OCI-LY1 (cell line): ENCODE results near the gene MAGEC2.

Experiments
- H2AFZ ChIP-seq: fragments of 200-600 bp; sonication (generic), shearing (Covaris generic); 2 replicates; pipeline ENCODE4 v1.6.0; 2014; ENCODE audit warnings: antibody characterized with exemption, mild to moderate bottlenecking, low read length
- H3F3A ChIP-seq: fragments of 200-600 bp; sonication (generic), shearing (Covaris generic); 2 replicates; pipeline ENCODE4 v1.6.0; 2014; ENCODE audit warnings: mild to moderate bottlenecking, antibody characterized with exemption, low read length, moderate library complexity; ENCODE audit not compliant: insufficient read depth
- H3K27ac ChIP-seq: fragments of 200-600 bp; sonication (generic); 2 replicates; pipeline ENCODE4 v1.5.1; 2014; ENCODE audit warnings: low read length, mixed run types, mild to moderate bottlenecking, low read depth; ENCODE audit not compliant: poor library complexity, severe bottlenecking
- H3K27me3 ChIP-seq: fragments of 200-600 bp; sonication (generic); 2 replicates; pipeline ENCODE4 v1.6.0; 2014; ENCODE audit warnings: antibody characterized with exemption, mild to moderate bottlenecking, low read length, moderate library complexity; ENCODE audit not compliant: insufficient read depth
- H3K36me3 ChIP-seq: fragments of 200-600 bp; sonication (generic); 2 replicates; pipeline ENCODE4 v1.6.1; 2014; ENCODE audit warnings: mild to moderate bottlenecking, antibody characterized with exemption, low read length, moderate library complexity, mixed read lengths; ENCODE audit not compliant: insufficient read depth
- H3K4me1 ChIP-seq: fragments of 200-600 bp; sonication (generic); 2 replicates; pipeline ENCODE4 v1.5.1; 2014; ENCODE audit warnings: mild to moderate bottlenecking, low read length, moderate library complexity; ENCODE audit not compliant: insufficient read depth, severe bottlenecking
- H3K4me2 ChIP-seq: fragments of 200-600 bp; sonication (generic), shearing (Covaris generic); 2 replicates; pipeline ENCODE4 v1.6.1; 2014; ENCODE audit warnings: low read length
- H3K4me3 ChIP-seq: fragments of 200-600 bp; sonication (generic); 2 replicates; pipeline ENCODE4 v1.5.1; 2014; ENCODE audit warnings: low read length, low read depth, mild to moderate bottlenecking, mixed read lengths; ENCODE audit not compliant: poor library complexity, severe bottlenecking
- H3K79me2 ChIP-seq: fragments of 200-600 bp; shearing (Covaris generic); 2 replicates; pipeline ENCODE4 v1.6.1; 2016; ENCODE audit warnings: mixed run types, low read length, mixed read lengths; ENCODE audit not compliant: insufficient read depth
- H3K9ac ChIP-seq: fragments of 200-600 bp; sonication (generic), shearing (Covaris generic); 2 replicates; pipeline ENCODE4 v1.6.1; 2014; ENCODE audit warnings: mild to moderate bottlenecking, low read length, mixed read lengths
- H3K9me2 ChIP-seq: fragments of 200-600 bp; sonication (generic), shearing (Covaris generic); 2 replicates; pipeline ENCODE4 v1.6.1; 2014; ENCODE audit warnings: low read depth, mild to moderate bottlenecking, low read length, mixed read lengths
- H3K9me3 ChIP-seq: fragments of 200-600 bp; shearing (Covaris generic); 2 replicates; pipeline ENCODE4 v1.6.1; 2014; ENCODE audit warnings: low read length, mixed read lengths
- H4K20me1 ChIP-seq: fragments of 200-600 bp; sonication (generic), shearing (Covaris generic); 2 replicates; pipeline ENCODE4 v1.6.0; 2016; ENCODE audit warnings: mild to moderate bottlenecking, low read length; ENCODE audit not compliant: insufficient read depth
- EZH2 ChIP-seq: fragments of 200-600 bp; sonication (generic), shearing (Covaris generic); IDR thresholded peaks from 2 replicates; pipeline ENCODE4 v1.8.0; 2017; ENCODE audit warnings: borderline replicate concordance, mixed run types, mild to moderate bottlenecking, antibody characterized with exemption, low read length, moderate library complexity, mixed read lengths
- TF ChIP-seq, protein P1 (sequence below): fragments of 200-600 bp; sonication (generic), shearing (Covaris generic); IDR thresholded peaks from 2 replicates; pipeline ENCODE4 v1.5.1; 2017; ENCODE audit warnings: mild to moderate bottlenecking, antibody characterized with exemption, low read length, moderate library complexity, mixed read lengths

Gene MAGEC2

DNA sequence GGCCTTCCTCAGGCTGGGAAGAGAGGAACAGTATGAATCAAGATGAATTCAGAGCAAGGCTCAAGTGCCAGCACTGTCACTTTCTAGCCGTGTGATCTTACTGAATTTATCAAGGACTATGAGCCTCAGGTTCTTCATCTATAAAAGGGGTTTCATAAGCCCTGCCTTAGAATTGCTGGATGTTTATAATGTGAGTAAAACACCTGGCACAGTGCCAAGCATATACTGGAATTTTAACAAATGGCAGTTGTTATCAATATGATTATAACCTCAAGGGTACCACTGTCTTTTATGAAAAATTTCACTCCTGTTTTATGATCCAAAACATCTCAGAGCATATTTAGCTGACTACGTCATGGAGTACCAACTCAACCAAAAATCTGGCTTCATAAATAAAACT, 4.0 kb downstream of the MAGEC2 start:
- Histone ChIP-seq H3K27ac (no peak overlapping the region), H3K9ac (no peak overlapping the region), H3K9me2 (no peaks in the 10 kb centered on the region), H2AFZ (no peak overlapping the region), H3F3A (no peaks in the 10 kb centered on the region), H4K20me1 (no peaks in the 10 kb centered on the region), H3K4me2 (no peak overlapping the region), H3K36me3 (no peaks in the 10 kb centered on the region), H3K9me3 (no peaks in the 10 kb centered on the region), H3K79me2 (no peaks in the 10 kb centered on the region), H3K27me3 (no peaks in the 10 kb centered on the region), H3K4me1 (no peaks in the 10 kb centered on the region), H3K4me3 (no peak overlapping the region)
- TF ChIP-seq, protein P1, sequence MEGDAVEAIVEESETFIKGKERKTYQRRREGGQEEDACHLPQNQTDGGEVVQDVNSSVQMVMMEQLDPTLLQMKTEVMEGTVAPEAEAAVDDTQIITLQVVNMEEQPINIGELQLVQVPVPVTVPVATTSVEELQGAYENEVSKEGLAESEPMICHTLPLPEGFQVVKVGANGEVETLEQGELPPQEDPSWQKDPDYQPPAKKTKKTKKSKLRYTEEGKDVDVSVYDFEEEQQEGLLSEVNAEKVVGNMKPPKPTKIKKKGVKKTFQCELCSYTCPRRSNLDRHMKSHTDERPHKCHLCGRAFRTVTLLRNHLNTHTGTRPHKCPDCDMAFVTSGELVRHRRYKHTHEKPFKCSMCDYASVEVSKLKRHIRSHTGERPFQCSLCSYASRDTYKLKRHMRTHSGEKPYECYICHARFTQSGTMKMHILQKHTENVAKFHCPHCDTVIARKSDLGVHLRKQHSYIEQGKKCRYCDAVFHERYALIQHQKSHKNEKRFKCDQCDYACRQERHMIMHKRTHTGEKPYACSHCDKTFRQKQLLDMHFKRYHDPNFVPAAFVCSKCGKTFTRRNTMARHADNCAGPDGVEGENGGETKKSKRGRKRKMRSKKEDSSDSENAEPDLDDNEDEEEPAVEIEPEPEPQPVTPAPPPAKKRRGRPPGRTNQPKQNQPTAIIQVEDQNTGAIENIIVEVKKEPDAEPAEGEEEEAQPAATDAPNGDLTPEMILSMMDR = no peak
- no peak for TF ChIP-seq EZH2

- no peak overlapping the region for H3K4me2 ChIP-seq
- TF ChIP-seq EZH2 = no peak
- TF ChIP-seq, protein P1 = no peak
Observed at GRCh38 chrX:142186103-142186502, 19.0 kb downstream of the MAGEC2 start.

DNA sequence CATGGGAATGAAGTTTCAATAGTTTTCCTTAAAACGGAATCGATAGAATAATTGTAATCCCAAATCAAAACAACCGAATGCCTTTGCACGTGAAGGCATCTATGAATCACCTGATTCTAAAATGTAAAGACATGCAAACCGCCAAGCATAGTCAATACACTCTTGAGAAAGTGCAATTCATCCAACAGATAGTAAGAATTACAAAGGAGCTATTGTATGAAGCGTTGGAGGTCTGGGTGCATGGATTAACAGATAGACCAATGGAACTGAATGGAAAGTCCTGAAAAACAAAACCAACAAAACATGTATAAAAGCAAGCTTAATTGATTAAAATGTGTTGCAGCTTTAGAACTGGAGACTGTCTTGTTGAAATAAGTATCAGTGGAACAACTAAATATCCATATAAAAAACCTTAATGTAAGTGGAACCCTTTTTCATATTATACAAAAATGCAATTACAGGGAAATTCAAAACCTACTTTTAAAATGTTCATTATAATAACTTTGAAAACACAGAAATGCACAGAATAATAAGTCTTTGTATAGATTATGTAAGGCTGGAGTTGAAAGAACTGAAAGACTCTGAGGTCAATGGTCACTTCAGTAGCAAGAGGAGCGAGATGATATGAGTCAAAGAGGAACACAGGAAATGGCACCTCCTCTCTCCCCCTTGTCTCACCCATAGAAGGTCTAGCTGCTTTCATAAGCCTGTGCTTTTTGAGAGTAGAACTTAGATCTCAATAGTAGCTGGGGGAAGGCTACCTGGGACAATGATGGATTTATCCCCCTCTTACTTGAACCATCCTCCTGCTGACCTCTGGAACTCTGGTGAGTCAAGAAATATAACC, 20.1 kb downstream of the MAGEC2 start:
- Histone ChIP-seq H3K4me2 (no peak overlapping the region), H4K20me1 (no peaks in the 10 kb centered on the region)
- TF ChIP-seq, protein P1 = no peak
- TF ChIP-seq EZH2 = no peak

More at GRCh38 chrX:142186103-142186502, 19.0 kb downstream of the MAGEC2 start:
- no peak overlapping the region for H3K27ac ChIP-seq
- H3F3A ChIP-seq = no peaks in the 10 kb centered on the region
- H3K27me3 ChIP-seq = no peaks in the 10 kb centered on the region
- no peaks in the 10 kb centered on the region for H3K9me2 ChIP-seq
- H3K9me3 ChIP-seq = no peaks in the 10 kb centered on the region
- no peaks in the 10 kb centered on the region for H3K79me2 ChIP-seq
- H4K20me1 ChIP-seq = no peaks in the 10 kb centered on the region
- no peak overlapping the region for H2AFZ ChIP-seq
- no peak overlapping the region for H3K9ac ChIP-seq
- H3K4me3 ChIP-seq = no peak overlapping the region
- H3K4me1 ChIP-seq = no peaks in the 10 kb centered on the region
- H3K36me3 ChIP-seq = no peaks in the 10 kb centered on the region

More for the DNA sequence above, 20.1 kb downstream of the MAGEC2 start:
- Histone ChIP-seq H3K36me3 (no peaks in the 10 kb centered on the region), H3K9me2 (no peaks in the 10 kb centered on the region), H3F3A (no peaks in the 10 kb centered on the region), H3K79me2 (no peaks in the 10 kb centered on the region), H3K4me3 (no peak overlapping the region), H3K9ac (no peak overlapping the region), H3K27ac (no peak overlapping the region), H3K4me1 (no peaks in the 10 kb centered on the region), H3K9me3 (no peaks in the 10 kb centered on the region), H3K27me3 (no peaks in the 10 kb centered on the region), H2AFZ (no peak overlapping the region)
